ENCODE measurements around the gene SIPA1L3.

- no peak for TF ChIP-seq YY1 (IDR thresholded peaks at IDR 0.05; ENCODE audit: insufficient read depth, insufficient replicate concordance, low read depth, low read length)
- TF ChIP-seq TAF1 (CRISPR knock-in tag; IDR thresholded peaks at IDR 0.05), result no peak
- no peak for TF ChIP-seq CHD2 (IDR thresholded peaks at IDR 0.05; ENCODE audit: low read depth, low read length)
- TF ChIP-seq POLR2A (IDR thresholded peaks at IDR 0.05; ENCODE audit: insufficient read depth in 1 of 2, low read depth in 2 of 2, low read length in 2 of 2), result no peak
- no peak for TF ChIP-seq EP300 (IDR thresholded peaks at IDR 0.05; ENCODE audit: low read depth in 2 of 2, low read length in 2 of 2)
- no peak for TF ChIP-seq EP300 (CRISPR knock-in tag; IDR thresholded peaks at IDR 0.05; ENCODE audit: borderline replicate concordance)
- TF ChIP-seq PPARG (CRISPR knock-in tag; conservative IDR thresholded peaks at IDR 0.05), result no peak
- TF ChIP-seq RORA (CRISPR knock-in tag; IDR thresholded peaks at IDR 0.05), result no peak
- TF ChIP-seq ARNTL (CRISPR knock-in tag; IDR thresholded peaks at IDR 0.05), result no peak
- no peak for TF ChIP-seq MAX (IDR thresholded peaks at IDR 0.05)
- no peak for TF ChIP-seq SOX5 (CRISPR knock-in tag; IDR thresholded peaks at IDR 0.05; ENCODE audit: borderline replicate concordance)
Measured at GRCh38 chr19:37975596-37976515, 68.8 kb downstream of the SIPA1L3 start.
